Measurements from ENCODE around the gene CNTNAP2.

CNTNAP2 gene

DNA sequence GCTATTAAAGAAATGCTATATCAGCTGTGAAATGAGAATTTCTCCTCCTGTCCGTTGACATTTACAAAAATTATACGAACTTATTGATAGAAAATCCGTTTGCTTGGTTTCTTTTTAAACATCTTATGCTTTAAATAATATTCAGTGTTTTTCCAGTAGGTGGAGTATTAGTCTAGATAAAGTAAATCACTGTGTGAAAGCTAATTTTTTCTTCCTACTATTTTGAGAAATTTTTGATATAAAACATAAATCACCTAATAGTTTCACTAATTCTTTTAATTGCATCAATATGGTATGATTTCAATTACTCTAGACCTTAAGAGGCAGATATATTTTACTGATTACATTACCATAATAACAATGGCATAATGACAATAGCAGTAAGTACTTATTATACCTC, 2138.7 kb downstream of the CNTNAP2 start:
- WGBS (ENCODE audit: extremely low coverage, insufficient coverage, low lambda C conversion rate), result no CpG with 5 or more reads among the region's 3 CpGs
- Histone ChIP-seq H3K27me3 (ENCODE audit: insufficient read depth, low read length, poor library complexity) (no peaks in the 10 kb centered on the region), H3K36me3 (ENCODE audit: control insufficient read depth, insufficient read depth, low read length) (no peaks in the 10 kb centered on the region), H3K18ac (ENCODE audit: low read length) (no peak overlapping the region), H2BK5ac (ENCODE audit: low read length) (no peak overlapping the region), H3K79me1 (ENCODE audit: low read length) (no peaks in the 10 kb centered on the region), H3K79me2 (ENCODE audit: control insufficient read depth, insufficient read depth, low read length) (no peaks in the 10 kb centered on the region), H3K56ac (ENCODE audit: low read length) (no peak overlapping the region), H2AK5ac (ENCODE audit: low read length) (no peak overlapping the region), H4K5ac (ENCODE audit: low read length) (no peak overlapping the region), H3K4ac (ENCODE audit: low read depth, low read length) (no peak overlapping the region), H3K23ac (ENCODE audit: low read length) (no peak overlapping the region), H2BK15ac (replicated peaks; ENCODE audit: low read depth) (no peak overlapping the region), H3K9ac (ENCODE audit: low read length) (no peak overlapping the region), H4K8ac (ENCODE audit: low read depth, low read length) (no peak overlapping the region), H2BK120ac (ENCODE audit: low read depth, low read length) (no peak overlapping the region), H3K4me3 (ENCODE audit: low read length) (no peak overlapping the region), H3K4me2 (ENCODE audit: low read length) (no peak overlapping the region), H3K27ac (ENCODE audit: low read depth, low read length) (no peak overlapping the region), H3K4me1 (ENCODE audit: control insufficient read depth, low read depth, low read length) (no peaks in the 10 kb centered on the region)
- no peak for DNase-seq

DNA sequence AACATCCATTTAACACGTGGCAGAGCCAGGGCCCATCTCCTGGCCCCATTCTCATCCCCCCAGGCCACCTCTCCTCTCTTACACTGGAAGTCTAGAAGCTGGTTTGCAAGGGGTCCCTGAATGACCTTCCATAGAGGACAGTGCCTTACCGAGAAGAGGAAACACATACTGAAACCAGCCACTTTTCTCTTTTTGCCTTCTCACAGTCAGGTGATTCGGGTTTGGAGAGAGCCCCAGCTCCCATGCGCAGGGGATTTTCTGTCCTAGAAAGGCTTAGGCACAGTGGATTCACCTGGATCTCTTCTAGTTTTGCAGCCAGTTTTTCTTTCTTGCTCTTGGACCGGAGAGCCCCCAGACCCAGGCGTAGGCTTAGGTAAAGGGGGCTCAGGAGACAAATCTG, 2139.8 kb downstream of the CNTNAP2 start:
- H3K4ac ChIP-seq (ENCODE audit: low read depth, low read length), result no peak overlapping the region
- no peaks in the 10 kb centered on the region for H3K4me1 ChIP-seq (ENCODE audit: control insufficient read depth, low read depth, low read length)
- H3K4me2 ChIP-seq (ENCODE audit: low read length), result no peak overlapping the region
- no peaks in the 10 kb centered on the region for H3K36me3 ChIP-seq (ENCODE audit: control insufficient read depth, insufficient read depth, low read length)
- no peak overlapping the region for H3K9ac ChIP-seq (ENCODE audit: low read length)
- no peak overlapping the region for H3K18ac ChIP-seq (ENCODE audit: low read length)
- H3K4me3 ChIP-seq (ENCODE audit: low read length), result no peak overlapping the region
- H3K79me1 ChIP-seq (ENCODE audit: low read length), result no peaks in the 10 kb centered on the region
- no peak overlapping the region for H2BK5ac ChIP-seq (ENCODE audit: low read length)
- H4K8ac ChIP-seq (ENCODE audit: low read depth, low read length), result no peak overlapping the region
- H3K23ac ChIP-seq (ENCODE audit: low read length), result no peak overlapping the region
- no peaks in the 10 kb centered on the region for H3K79me2 ChIP-seq (ENCODE audit: control insufficient read depth, insufficient read depth, low read length)
- H3K27ac ChIP-seq (ENCODE audit: low read depth, low read length), result no peak overlapping the region
- no peak overlapping the region for H2BK15ac ChIP-seq (replicated peaks; ENCODE audit: low read depth)
- H2AK5ac ChIP-seq (ENCODE audit: low read length), result no peak overlapping the region
- no peak overlapping the region for H2BK120ac ChIP-seq (ENCODE audit: low read depth, low read length)
- H3K56ac ChIP-seq (ENCODE audit: low read length), result no peak overlapping the region
- H4K5ac ChIP-seq (ENCODE audit: low read length), result no peak overlapping the region
- no peaks in the 10 kb centered on the region for H3K27me3 ChIP-seq (ENCODE audit: insufficient read depth, low read length, poor library complexity)
- DNase-seq, result no peak
- WGBS (ENCODE audit: extremely low coverage, insufficient coverage, low lambda C conversion rate), result no CpG with 5 or more reads among the region's 6 CpGs

DNA sequence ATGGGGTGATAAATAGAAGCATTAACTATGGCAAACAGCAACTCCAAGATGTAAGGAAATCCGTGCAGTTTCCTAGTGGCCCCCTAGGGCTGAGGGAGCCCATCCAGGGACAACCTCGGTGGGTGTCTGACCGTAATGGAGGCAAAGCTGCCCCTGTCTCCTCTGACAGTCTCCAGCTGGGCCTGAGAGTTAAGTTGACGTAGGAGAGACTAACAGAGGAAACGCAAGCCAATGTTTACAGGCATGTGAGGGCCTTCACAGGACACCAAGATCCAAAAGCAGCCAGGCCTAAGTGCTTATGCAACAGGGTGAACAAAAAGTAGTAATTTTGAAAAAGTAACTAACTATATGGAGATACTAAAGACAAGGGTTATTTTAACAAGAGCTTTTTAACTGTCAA, 2144.0 kb downstream of the CNTNAP2 start:
- H2AK5ac ChIP-seq (ENCODE audit: low read length), result no peak overlapping the region
- no peak overlapping the region for H3K9ac ChIP-seq (ENCODE audit: low read length)
- no peak overlapping the region for H3K18ac ChIP-seq (ENCODE audit: low read length)

DNA sequence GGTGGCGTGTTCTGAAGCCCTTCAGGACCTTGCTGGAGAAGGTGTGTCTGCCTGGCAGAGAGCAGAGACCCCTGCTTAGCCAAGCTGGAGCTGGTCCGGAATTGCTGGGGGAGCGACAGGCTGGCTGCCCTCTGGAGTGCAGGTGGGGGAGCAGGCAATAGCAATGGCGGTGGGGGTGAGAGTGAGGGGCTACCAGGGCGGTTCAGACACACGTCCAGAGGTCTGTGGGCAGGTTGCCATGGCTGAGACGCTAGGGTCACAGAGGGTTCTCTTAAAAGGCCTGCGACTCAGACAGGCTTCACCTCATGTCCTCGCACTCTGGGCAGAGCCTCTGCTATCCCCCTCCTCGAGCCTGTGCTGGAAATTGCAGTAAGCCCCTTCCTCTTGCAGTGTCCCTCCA, 2144.9 kb downstream of the CNTNAP2 start:
- H3K18ac ChIP-seq (ENCODE audit: low read length), result no peak overlapping the region
- H4K8ac ChIP-seq (ENCODE audit: low read depth, low read length), result no peak overlapping the region
- no peak overlapping the region for H4K5ac ChIP-seq (ENCODE audit: low read length)
- no peak overlapping the region for H3K27ac ChIP-seq (ENCODE audit: low read depth, low read length)
- H3K36me3 ChIP-seq (ENCODE audit: control insufficient read depth, insufficient read depth, low read length), result no peaks in the 10 kb centered on the region
- H3K23ac ChIP-seq (ENCODE audit: low read length), result no peak overlapping the region
- H3K4me2 ChIP-seq (ENCODE audit: low read length), result no peak overlapping the region
- H2AK5ac ChIP-seq (ENCODE audit: low read length), result no peak overlapping the region
- H2BK120ac ChIP-seq (ENCODE audit: low read depth, low read length), result no peak overlapping the region
- H2BK15ac ChIP-seq (replicated peaks; ENCODE audit: low read depth), result no peak overlapping the region
- H3K9ac ChIP-seq (ENCODE audit: low read length), result no peak overlapping the region
- no CpG with 5 or more reads among the region's 10 CpGs for WGBS (ENCODE audit: extremely low coverage, insufficient coverage, low lambda C conversion rate)
- no peak overlapping the region for H3K4me3 ChIP-seq (ENCODE audit: low read length)
- H3K4ac ChIP-seq (ENCODE audit: low read depth, low read length), result no peak overlapping the region
- H3K79me2 ChIP-seq (ENCODE audit: control insufficient read depth, insufficient read depth, low read length), result no peaks in the 10 kb centered on the region
- H3K4me1 ChIP-seq (ENCODE audit: control insufficient read depth, low read depth, low read length), result no peaks in the 10 kb centered on the region
- no peak for DNase-seq
- no peak overlapping the region for H2BK5ac ChIP-seq (ENCODE audit: low read length)
- no peaks in the 10 kb centered on the region for H3K27me3 ChIP-seq (ENCODE audit: insufficient read depth, low read length, poor library complexity)
- no peak overlapping the region for H3K56ac ChIP-seq (ENCODE audit: low read length)
- no peaks in the 10 kb centered on the region for H3K79me1 ChIP-seq (ENCODE audit: low read length)

More for the DNA sequence above, 2144.0 kb downstream of the CNTNAP2 start:
- Histone ChIP-seq H3K4ac (ENCODE audit: low read depth, low read length) (no peak overlapping the region), H2BK5ac (ENCODE audit: low read length) (no peak overlapping the region), H4K5ac (ENCODE audit: low read length) (no peak overlapping the region), H3K79me2 (ENCODE audit: control insufficient read depth, insufficient read depth, low read length) (no peaks in the 10 kb centered on the region), H4K8ac (ENCODE audit: low read depth, low read length) (no peak overlapping the region), H3K4me1 (ENCODE audit: control insufficient read depth, low read depth, low read length) (no peaks in the 10 kb centered on the region), H3K36me3 (ENCODE audit: control insufficient read depth, insufficient read depth, low read length) (no peaks in the 10 kb centered on the region), H3K27me3 (ENCODE audit: insufficient read depth, low read length, poor library complexity) (no peaks in the 10 kb centered on the region), H3K56ac (ENCODE audit: low read length) (no peak overlapping the region), H3K23ac (ENCODE audit: low read length) (no peak overlapping the region), H3K4me2 (ENCODE audit: low read length) (no peak overlapping the region), H2BK15ac (replicated peaks; ENCODE audit: low read depth) (no peak overlapping the region), H2BK120ac (ENCODE audit: low read depth, low read length) (no peak overlapping the region), H3K4me3 (ENCODE audit: low read length) (no peak overlapping the region), H3K79me1 (ENCODE audit: low read length) (no peaks in the 10 kb centered on the region), H3K27ac (ENCODE audit: low read depth, low read length) (no peak overlapping the region)
- no peak for DNase-seq
- WGBS (ENCODE audit: extremely low coverage, insufficient coverage, low lambda C conversion rate), result no CpG with 5 or more reads among the region's 5 CpGs

DNA sequence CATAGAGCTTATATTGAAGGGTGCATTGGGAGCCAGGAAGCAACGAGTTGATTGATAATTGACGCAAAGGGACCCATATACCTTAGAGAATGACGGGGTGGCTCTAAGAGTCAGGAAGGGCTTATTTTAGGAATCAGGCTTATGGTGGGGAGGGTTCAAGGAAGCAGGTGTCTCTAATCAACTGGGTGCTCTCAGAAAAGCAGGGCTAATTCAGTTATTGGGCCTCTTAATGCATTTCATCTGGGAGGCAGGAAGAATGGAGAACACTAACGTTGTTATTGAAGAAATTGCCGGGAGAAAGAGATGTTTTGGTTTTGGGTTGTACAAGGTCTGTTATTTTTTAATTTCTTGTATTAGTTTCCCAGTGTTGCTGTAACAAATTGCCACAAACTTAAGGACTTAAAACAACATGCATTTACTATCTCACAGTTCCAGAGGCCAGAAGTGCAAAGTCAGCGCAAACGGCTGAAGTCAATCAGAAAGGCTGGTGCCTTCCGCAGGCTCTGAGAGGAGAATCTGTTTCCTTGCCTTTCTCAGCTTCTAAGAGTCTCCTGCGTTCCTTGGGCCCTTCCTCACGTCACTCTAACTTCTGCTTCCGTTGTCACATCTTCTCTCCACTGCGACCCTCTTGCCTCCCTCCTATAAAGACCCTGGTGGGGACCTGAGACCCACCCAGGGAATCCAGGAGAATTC, 2145.5 kb downstream of the CNTNAP2 start:
- H3K4me2 ChIP-seq (ENCODE audit: low read length), result no peak overlapping the region
- no peak overlapping the region for H4K8ac ChIP-seq (ENCODE audit: low read depth, low read length)
- H2BK15ac ChIP-seq (replicated peaks; ENCODE audit: low read depth), result no peak overlapping the region
- H4K5ac ChIP-seq (ENCODE audit: low read length), result no peak overlapping the region
- H3K56ac ChIP-seq (ENCODE audit: low read length), result peak overlapping the region; percentile 29
- no peak overlapping the region for H2BK5ac ChIP-seq (ENCODE audit: low read length)
- H3K9ac ChIP-seq (ENCODE audit: low read length), result no peak overlapping the region
- no peak overlapping the region for H3K4ac ChIP-seq (ENCODE audit: low read depth, low read length)
- no peak overlapping the region for H3K4me3 ChIP-seq (ENCODE audit: low read length)
- no peak overlapping the region for H3K27ac ChIP-seq (ENCODE audit: low read depth, low read length)
- H3K36me3 ChIP-seq (ENCODE audit: control insufficient read depth, insufficient read depth, low read length), result no peaks in the 10 kb centered on the region
- H3K27me3 ChIP-seq (ENCODE audit: insufficient read depth, low read length, poor library complexity), result no peaks in the 10 kb centered on the region
- 100% methylated on average over 1 of the region's 12 CpGs for WGBS (ENCODE audit: extremely low coverage, insufficient coverage, low lambda C conversion rate)
- H2AK5ac ChIP-seq (ENCODE audit: low read length), result no peak overlapping the region
- no peaks in the 10 kb centered on the region for H3K79me2 ChIP-seq (ENCODE audit: control insufficient read depth, insufficient read depth, low read length)
- H3K4me1 ChIP-seq (ENCODE audit: control insufficient read depth, low read depth, low read length), result no peaks in the 10 kb centered on the region
- H3K18ac ChIP-seq (ENCODE audit: low read length), result no peak overlapping the region
- H3K79me1 ChIP-seq (ENCODE audit: low read length), result no peaks in the 10 kb centered on the region
- H2BK120ac ChIP-seq (ENCODE audit: low read depth, low read length), result no peak overlapping the region
- H3K23ac ChIP-seq (ENCODE audit: low read length), result no peak overlapping the region
- DNase-seq, result peak; percentile 18

DNA sequence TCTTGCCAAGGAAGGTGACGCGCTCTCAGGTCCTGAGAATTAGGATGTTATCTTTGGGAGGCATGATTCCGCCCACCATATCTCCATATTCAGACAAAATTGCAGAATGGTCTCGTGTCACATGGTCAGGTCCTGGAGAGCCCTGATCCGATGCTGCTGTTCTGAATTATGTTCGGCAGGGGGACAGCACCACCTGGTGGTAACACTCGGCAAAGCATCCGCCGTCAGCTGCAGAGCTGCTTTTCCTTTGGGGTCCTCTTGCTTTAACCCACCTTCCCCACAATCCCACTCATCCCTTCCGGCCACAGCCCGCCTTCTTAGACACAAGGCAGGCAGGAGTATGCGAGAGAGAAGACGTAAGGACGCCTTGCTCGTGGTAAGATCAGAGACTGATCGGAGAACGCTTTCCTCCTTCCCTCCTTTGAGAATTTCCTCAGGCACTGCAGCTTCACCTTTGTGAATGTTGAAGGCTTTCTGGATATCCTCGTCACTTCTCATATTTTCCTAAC, 2146.2 kb downstream of the CNTNAP2 start:
- DNase-seq, result peak; percentile 81
- H3K4me1 ChIP-seq (ENCODE audit: control insufficient read depth, low read depth, low read length), result no peaks in the 10 kb centered on the region
- H4K5ac ChIP-seq (ENCODE audit: low read length), result no peak overlapping the region
- H2AK5ac ChIP-seq (ENCODE audit: low read length), result no peak overlapping the region
- no peak overlapping the region for H3K23ac ChIP-seq (ENCODE audit: low read length)
- WGBS (ENCODE audit: extremely low coverage, insufficient coverage, low lambda C conversion rate), result no CpG with 5 or more reads among the region's 18 CpGs
- H3K79me2 ChIP-seq (ENCODE audit: control insufficient read depth, insufficient read depth, low read length), result no peaks in the 10 kb centered on the region
- H2BK120ac ChIP-seq (ENCODE audit: low read depth, low read length), result no peak overlapping the region
- H3K4me3 ChIP-seq (ENCODE audit: low read length), result no peak overlapping the region
- no peak overlapping the region for H3K18ac ChIP-seq (ENCODE audit: low read length)
- H2BK5ac ChIP-seq (ENCODE audit: low read length), result no peak overlapping the region
- no peak overlapping the region for H3K4me2 ChIP-seq (ENCODE audit: low read length)
- H3K79me1 ChIP-seq (ENCODE audit: low read length), result no peaks in the 10 kb centered on the region
- peak overlapping the region; percentile 74 for H3K56ac ChIP-seq (ENCODE audit: low read length)
- no peak overlapping the region for H2BK15ac ChIP-seq (replicated peaks; ENCODE audit: low read depth)
- H3K9ac ChIP-seq (ENCODE audit: low read length), result peak overlapping the region; percentile 57
- no peaks in the 10 kb centered on the region for H3K27me3 ChIP-seq (ENCODE audit: insufficient read depth, low read length, poor library complexity)
- H3K36me3 ChIP-seq (ENCODE audit: control insufficient read depth, insufficient read depth, low read length), result no peaks in the 10 kb centered on the region
- H3K27ac ChIP-seq (ENCODE audit: low read depth, low read length), result no peak overlapping the region
- no peak overlapping the region for H4K8ac ChIP-seq (ENCODE audit: low read depth, low read length)
- no peak overlapping the region for H3K4ac ChIP-seq (ENCODE audit: low read depth, low read length)
